ENCODE results near the gene KIF26B.
"Not testable (repeated sequence)": the region's sequence is repeated elsewhere in the genome, so short reads cannot be mapped to it uniquely, and the experiment has no call there.

KIF26B gene

DNA sequence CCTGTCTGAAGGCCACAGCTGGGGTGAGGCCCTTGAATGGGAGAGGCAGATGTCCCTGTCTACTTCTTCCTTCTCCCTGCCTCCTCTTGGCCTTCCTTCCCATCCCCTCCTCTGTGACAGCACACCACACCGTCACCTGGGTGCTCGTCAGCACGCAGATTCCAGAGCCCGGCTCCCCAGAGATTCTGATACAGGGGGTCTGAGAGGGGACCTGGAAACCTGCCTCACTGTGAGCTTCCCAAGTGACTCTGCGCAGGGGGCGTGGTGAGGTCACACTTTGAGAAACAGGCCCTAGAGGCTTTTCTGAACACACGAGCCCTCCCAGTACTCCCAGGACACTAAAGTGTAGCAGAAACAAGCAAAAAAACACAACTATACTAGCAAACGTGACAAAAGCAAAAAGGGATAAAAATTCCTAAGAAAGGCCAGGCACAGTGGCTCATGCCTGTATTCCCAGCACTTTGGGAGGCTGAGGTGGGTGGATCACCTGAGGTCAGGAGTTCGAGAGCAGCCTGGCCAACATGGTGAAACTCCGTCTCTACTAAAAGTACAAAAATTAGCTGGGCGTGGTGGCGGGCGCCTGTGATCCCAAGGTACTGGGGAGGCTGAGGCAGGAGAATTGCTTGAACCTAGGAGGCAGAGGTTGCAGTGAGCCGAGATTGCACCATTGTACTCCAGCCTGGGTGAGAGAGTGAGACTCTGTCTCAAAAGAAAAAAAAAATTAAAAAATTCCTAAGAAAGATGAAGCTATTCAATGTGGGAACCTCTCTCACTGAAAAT is 201.3 kb downstream of the KIF26B start:
- H3K27ac ChIP-seq (ENCODE audit: low read depth, low read length); H3K9me3 ChIP-seq (ENCODE audit: low read length); H3K4me3 ChIP-seq (ENCODE audit: low read depth in 1 of 2, low read length in 2 of 2); H3K4me1 ChIP-seq (ENCODE audit: insufficient read depth, low read length); H3K36me3 ChIP-seq (ENCODE audit: insufficient read depth, low read length); H3K9ac ChIP-seq (ENCODE audit: low read length); H3K27me3 ChIP-seq (ENCODE audit: control insufficient read depth in 1 of 2, insufficient read depth in 2 of 2, low read length in 2 of 2): not testable (repeated sequence)

DNA sequence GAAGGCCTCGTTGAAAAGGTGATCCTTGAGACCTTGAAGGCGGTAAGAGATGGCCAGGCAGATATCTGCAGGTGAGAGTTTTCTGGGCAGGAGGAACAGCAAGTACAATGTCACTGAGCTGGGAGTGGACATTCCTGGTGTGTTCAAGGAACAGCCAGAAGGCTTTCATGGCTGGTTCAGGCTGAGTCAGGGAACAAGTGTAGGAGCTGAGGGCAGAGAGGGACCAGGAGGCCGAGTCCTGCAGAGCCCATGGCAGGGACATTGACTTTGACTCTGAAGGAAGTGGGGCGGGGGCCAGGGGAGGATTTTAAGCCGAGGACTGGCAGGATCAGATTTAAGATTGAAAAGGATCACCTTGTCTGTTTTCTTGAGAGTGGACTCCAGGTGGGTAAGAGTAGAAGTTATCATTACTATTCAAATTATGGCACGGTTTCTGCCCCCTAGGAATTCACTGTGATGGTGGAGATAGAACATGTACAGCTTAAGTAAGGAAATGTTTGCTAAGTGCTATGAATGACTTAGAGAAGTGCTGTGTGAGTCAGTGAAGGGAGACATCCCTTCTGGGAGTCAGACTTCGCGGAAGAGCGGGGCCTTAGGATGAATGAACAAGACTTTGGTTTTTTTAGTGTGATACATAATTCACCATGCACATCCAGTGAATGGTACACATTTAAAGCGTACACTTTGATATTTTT is 202.3 kb downstream of the KIF26B start:
- no peak overlapping the region for H3K9ac ChIP-seq (ENCODE audit: low read length)
- H3K27me3 ChIP-seq (ENCODE audit: control insufficient read depth in 1 of 2, insufficient read depth in 2 of 2, low read length in 2 of 2) = no peaks in the 10 kb centered on the region
- no peaks in the 10 kb centered on the region for H3K36me3 ChIP-seq (ENCODE audit: insufficient read depth, low read length)
- H3K4me3 ChIP-seq (ENCODE audit: low read depth in 1 of 2, low read length in 2 of 2) = no peak overlapping the region
- H3K27ac ChIP-seq (ENCODE audit: low read depth, low read length) = no peak overlapping the region
- H3K4me1 ChIP-seq (ENCODE audit: insufficient read depth, low read length) = no peaks in the 10 kb centered on the region
- no peaks in the 10 kb centered on the region for H3K9me3 ChIP-seq (ENCODE audit: low read length)

- H3K4me1 ChIP-seq (ENCODE audit: insufficient read depth, low read length); H3K9ac ChIP-seq (ENCODE audit: low read length); H3K27me3 ChIP-seq (ENCODE audit: control insufficient read depth in 1 of 2, insufficient read depth in 2 of 2, low read length in 2 of 2); H3K36me3 ChIP-seq (ENCODE audit: insufficient read depth, low read length); H3K27ac ChIP-seq (ENCODE audit: low read depth, low read length); H3K9me3 ChIP-seq (ENCODE audit: low read length); H3K4me3 ChIP-seq (ENCODE audit: low read depth in 1 of 2, low read length in 2 of 2): not testable (repeated sequence)
These were observed 204.4 kb downstream of the KIF26B start for GRCh38 chr1:245359101-245359680.

- Histone ChIP-seq H3K27ac (ENCODE audit: low read depth, low read length) (no peak overlapping the region), H3K9me3 (ENCODE audit: low read length) (no peaks in the 10 kb centered on the region), H3K36me3 (ENCODE audit: insufficient read depth, low read length) (no peaks in the 10 kb centered on the region), H3K4me3 (ENCODE audit: low read depth in 1 of 2, low read length in 2 of 2) (no peak overlapping the region), H3K9ac (ENCODE audit: low read length) (no peak overlapping the region), H3K4me1 (ENCODE audit: insufficient read depth, low read length) (no peaks in the 10 kb centered on the region), H3K27me3 (ENCODE audit: control insufficient read depth in 1 of 2, insufficient read depth in 2 of 2, low read length in 2 of 2) (no peaks in the 10 kb centered on the region)
These were observed 206.3 kb downstream of the KIF26B start for GRCh38 chr1:245361065-245361464.

DNA sequence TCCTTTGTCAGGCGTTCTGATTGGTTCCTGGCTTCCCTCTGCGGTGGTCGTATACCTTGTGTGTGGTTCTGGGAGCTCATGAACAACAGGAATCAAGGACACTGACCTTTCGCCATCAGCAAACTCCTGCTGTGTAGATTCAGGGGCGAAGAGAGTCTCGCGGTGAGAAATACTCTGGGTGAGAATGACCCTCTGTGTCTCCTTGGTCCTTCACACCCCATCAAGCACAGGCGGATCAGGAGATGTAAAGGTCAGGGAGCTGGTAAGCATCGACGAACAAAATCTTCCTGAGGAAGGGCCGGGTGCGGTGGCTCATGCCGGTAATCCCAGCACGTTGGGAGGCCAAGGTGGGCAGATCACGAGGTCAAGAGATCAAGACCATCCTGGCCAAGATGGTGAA is 207.2 kb downstream of the KIF26B start:
- Histone ChIP-seq H3K9ac (ENCODE audit: low read length) (no peak overlapping the region), H3K27ac (ENCODE audit: low read depth, low read length) (no peak overlapping the region), H3K36me3 (ENCODE audit: insufficient read depth, low read length) (no peaks in the 10 kb centered on the region), H3K27me3 (ENCODE audit: control insufficient read depth in 1 of 2, insufficient read depth in 2 of 2, low read length in 2 of 2) (no peaks in the 10 kb centered on the region), H3K9me3 (ENCODE audit: low read length) (no peaks in the 10 kb centered on the region), H3K4me3 (ENCODE audit: low read depth in 1 of 2, low read length in 2 of 2) (no peak overlapping the region), H3K4me1 (ENCODE audit: insufficient read depth, low read length) (no peaks in the 10 kb centered on the region)

DNA sequence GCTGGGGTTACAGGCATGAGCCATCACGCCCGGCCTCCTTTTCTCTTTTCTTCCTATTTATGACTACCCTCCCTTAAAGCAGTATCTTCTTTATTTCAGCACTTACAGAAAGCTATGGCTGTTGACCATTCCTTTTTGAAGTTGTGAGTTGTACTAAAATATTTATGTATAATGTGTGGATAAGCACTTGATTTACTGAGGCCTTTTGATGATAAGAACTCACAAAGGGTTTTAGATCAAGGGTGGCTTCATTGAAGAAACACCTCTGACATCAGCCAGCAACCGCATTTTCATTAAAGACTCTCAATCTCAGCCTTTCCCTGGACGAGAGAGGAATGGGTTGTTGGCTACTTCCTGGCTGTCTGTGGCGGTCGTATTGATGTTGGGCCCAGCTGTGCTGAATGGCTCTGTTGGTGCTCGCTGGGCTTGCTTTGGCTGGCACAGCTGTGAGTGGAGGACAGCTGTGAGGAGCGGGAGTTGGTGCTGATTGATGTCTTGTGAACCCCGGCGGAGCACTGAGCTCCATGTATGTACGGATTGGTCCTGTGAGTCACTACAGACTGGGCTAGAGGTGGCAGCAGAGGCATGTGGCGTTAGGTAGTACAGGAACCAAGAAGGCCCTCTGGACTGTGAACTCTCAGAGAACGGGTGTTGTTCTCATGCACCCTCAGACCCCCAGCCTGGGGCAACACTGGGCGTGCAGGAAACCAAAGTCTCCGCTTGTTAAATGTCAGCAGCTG is 208.8 kb downstream of the KIF26B start:
- no peaks in the 10 kb centered on the region for H3K36me3 ChIP-seq (ENCODE audit: insufficient read depth, low read length)
- H3K9ac ChIP-seq (ENCODE audit: low read length) = no peak overlapping the region
- no peaks in the 10 kb centered on the region for H3K9me3 ChIP-seq (ENCODE audit: low read length)

DNA sequence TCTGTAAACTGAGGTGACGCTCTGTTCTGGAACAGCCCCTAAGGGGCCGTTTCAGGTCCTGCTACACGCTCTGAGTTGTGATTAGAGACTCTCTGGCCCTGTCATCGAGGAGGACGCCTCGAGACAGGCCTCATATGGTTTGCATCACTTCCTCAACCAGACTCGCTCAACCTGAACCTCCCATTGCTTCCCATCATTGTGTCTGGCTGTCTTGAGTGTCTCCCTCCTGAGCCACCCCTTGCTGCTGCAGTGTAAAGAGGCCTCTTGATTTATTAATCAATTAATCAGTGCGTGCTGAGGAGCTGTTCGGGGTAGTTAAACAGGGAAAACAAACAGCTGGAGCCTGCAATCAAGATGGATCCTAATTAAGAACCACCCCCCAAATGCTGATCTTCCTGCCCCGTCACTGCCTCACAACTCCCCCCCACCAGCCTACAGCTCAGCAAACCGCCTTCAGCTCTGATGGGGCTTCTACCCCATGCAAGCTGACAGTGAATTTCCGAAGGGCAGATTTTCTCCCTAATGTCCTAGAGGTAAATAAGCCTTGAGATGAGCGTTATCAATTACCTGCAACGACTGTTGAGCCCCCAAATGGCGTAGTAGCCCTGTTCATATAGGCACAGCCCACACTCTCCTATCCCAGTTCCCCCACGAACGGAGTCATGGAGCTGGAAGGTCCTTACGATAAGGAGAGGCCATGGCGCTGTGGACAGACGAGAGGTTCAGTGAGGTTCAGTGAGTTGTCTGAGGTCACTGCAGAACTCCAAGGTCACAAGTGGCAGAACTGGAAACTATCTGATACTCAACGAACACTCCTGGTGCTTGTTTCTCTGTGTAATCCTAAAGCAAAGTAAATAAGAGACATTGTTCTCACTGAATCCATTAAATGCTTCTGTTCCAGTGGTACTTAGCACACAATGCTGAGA is 210.6 kb downstream of the KIF26B start:
- no peaks in the 10 kb centered on the region for H3K36me3 ChIP-seq (ENCODE audit: insufficient read depth, low read length)
- no peaks in the 10 kb centered on the region for H3K9me3 ChIP-seq (ENCODE audit: low read length)
- H3K4me3 ChIP-seq (ENCODE audit: low read depth in 1 of 2, low read length in 2 of 2) = no peak overlapping the region
- H3K27ac ChIP-seq (ENCODE audit: low read depth, low read length) = no peak overlapping the region
- H3K27me3 ChIP-seq (ENCODE audit: control insufficient read depth in 1 of 2, insufficient read depth in 2 of 2, low read length in 2 of 2) = no peaks in the 10 kb centered on the region
- H3K4me1 ChIP-seq (ENCODE audit: insufficient read depth, low read length) = no peaks in the 10 kb centered on the region
- no peak overlapping the region for H3K9ac ChIP-seq (ENCODE audit: low read length)

More for the DNA sequence above, 208.8 kb downstream of the KIF26B start:
- Histone ChIP-seq H3K27ac (ENCODE audit: low read depth, low read length) (no peak overlapping the region), H3K4me3 (ENCODE audit: low read depth in 1 of 2, low read length in 2 of 2) (no peak overlapping the region), H3K4me1 (ENCODE audit: insufficient read depth, low read length) (no peaks in the 10 kb centered on the region), H3K27me3 (ENCODE audit: control insufficient read depth in 1 of 2, insufficient read depth in 2 of 2, low read length in 2 of 2) (no peaks in the 10 kb centered on the region)

- Histone ChIP-seq H3K27ac (ENCODE audit: low read depth, low read length) (no peak overlapping the region), H3K36me3 (ENCODE audit: insufficient read depth, low read length) (no peaks in the 10 kb centered on the region), H3K4me1 (ENCODE audit: insufficient read depth, low read length) (no peaks in the 10 kb centered on the region), H3K9ac (ENCODE audit: low read length) (no peak overlapping the region), H3K4me3 (ENCODE audit: low read depth in 1 of 2, low read length in 2 of 2) (no peak overlapping the region), H3K27me3 (ENCODE audit: control insufficient read depth in 1 of 2, insufficient read depth in 2 of 2, low read length in 2 of 2) (no peaks in the 10 kb centered on the region), H3K9me3 (ENCODE audit: low read length) (no peaks in the 10 kb centered on the region)
These were observed 212.1 kb downstream of the KIF26B start for GRCh38 chr1:245366886-245367285.

DNA sequence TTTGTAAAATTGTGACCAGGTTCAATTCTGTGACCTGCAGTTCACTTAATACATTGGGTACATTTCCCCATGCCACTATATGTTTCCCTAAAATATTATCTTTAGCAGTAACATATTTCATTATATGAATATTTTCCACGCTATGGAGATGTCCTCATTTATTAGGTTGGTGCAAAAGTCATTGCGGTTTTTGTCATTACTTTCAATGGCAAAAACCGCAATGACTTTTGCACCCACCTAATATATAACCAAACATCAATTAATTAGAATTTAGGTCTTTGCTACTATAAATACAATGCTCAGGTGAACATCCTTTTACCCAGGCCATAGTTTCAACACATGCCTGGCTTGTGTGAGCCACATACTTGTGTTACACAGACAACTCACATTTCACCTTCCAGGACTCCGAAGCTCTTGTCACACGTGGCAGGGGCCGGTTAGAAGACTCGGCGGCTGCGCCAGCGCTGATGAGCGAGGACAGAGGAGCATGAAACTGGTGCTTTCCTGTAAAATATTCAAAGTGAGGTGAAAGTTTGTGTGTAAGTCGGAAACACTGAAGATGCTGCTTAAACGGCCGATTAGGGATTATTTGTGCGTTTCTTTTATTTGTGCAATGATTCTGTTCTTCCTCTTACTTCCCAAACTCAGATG is 215.5 kb downstream of the KIF26B start:
- Histone ChIP-seq H3K4me3 (ENCODE audit: low read depth in 1 of 2, low read length in 2 of 2) (no peak overlapping the region), H3K27me3 (ENCODE audit: control insufficient read depth in 1 of 2, insufficient read depth in 2 of 2, low read length in 2 of 2) (no peaks in the 10 kb centered on the region), H3K27ac (ENCODE audit: low read depth, low read length) (no peak overlapping the region), H3K9me3 (ENCODE audit: low read length) (no peaks in the 10 kb centered on the region), H3K36me3 (ENCODE audit: insufficient read depth, low read length) (no peaks in the 10 kb centered on the region), H3K9ac (ENCODE audit: low read length) (no peak overlapping the region), H3K4me1 (ENCODE audit: insufficient read depth, low read length) (no peaks in the 10 kb centered on the region)

- no peak overlapping the region for H3K4me3 ChIP-seq (ENCODE audit: low read depth in 1 of 2, low read length in 2 of 2)
- no peak overlapping the region for H3K9ac ChIP-seq (ENCODE audit: low read length)
- H3K4me1 ChIP-seq (ENCODE audit: insufficient read depth, low read length) = no peaks in the 10 kb centered on the region
These were observed 216.3 kb downstream of the KIF26B start for GRCh38 chr1:245370905-245371581.

More at GRCh38 chr1:245370905-245371581, 216.3 kb downstream of the KIF26B start:
- no peaks in the 10 kb centered on the region for H3K27me3 ChIP-seq (ENCODE audit: control insufficient read depth in 1 of 2, insufficient read depth in 2 of 2, low read length in 2 of 2)
- H3K27ac ChIP-seq (ENCODE audit: low read depth, low read length) = no peak overlapping the region
- no peaks in the 10 kb centered on the region for H3K9me3 ChIP-seq (ENCODE audit: low read length)
- no peaks in the 10 kb centered on the region for H3K36me3 ChIP-seq (ENCODE audit: insufficient read depth, low read length)

Measured in muscle layer of colon (tissue), 2 donors.